ENCODE measurements around the gene COL6A3.

The COL6A3 gene

DNA sequence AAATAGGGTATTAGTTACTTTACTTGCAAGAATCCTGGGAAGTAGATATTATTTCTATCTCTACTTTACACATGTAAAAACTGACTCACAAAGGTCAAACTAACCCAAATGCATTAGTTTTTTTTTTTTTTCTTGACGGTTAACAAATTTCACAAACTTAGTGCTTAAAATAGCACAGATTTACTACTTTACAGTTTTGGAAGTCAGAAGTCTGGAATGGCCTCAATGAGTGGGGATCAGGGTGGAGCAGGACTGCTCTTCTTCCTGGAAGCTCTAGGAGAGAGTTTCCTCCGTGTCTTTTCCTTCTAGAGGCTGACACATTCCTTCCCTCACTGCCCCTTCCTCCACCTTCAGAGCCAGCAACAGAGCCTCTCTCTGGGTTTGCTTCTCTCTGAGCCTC, 117.2 kb downstream of the COL6A3 start:
- Histone ChIP-seq H3K27me3 (ENCODE audit: insufficient read depth, poor library complexity, severe bottlenecking) (no peaks in the 10 kb centered on the region), H3K4me3 (ENCODE audit: severe bottlenecking) (no peak overlapping the region), H3K36me3 (ENCODE audit: low read depth) (no peaks in the 10 kb centered on the region), H3K27ac (ENCODE audit: poor library complexity, severe bottlenecking) (peak overlapping the region; percentile 73), H3K4me1 (ENCODE audit: insufficient read depth, poor library complexity, severe bottlenecking) (peaks cover 44% of the 10 kb centered on the region), H3K9me3 (ENCODE audit: severe bottlenecking) (no peaks in the 10 kb centered on the region)
- no peak for ATAC-seq (ENCODE audit: low read depth)
- DNase-seq (ENCODE audit: low spot score), result no peak
- TF ChIP-seq, protein P1, sequence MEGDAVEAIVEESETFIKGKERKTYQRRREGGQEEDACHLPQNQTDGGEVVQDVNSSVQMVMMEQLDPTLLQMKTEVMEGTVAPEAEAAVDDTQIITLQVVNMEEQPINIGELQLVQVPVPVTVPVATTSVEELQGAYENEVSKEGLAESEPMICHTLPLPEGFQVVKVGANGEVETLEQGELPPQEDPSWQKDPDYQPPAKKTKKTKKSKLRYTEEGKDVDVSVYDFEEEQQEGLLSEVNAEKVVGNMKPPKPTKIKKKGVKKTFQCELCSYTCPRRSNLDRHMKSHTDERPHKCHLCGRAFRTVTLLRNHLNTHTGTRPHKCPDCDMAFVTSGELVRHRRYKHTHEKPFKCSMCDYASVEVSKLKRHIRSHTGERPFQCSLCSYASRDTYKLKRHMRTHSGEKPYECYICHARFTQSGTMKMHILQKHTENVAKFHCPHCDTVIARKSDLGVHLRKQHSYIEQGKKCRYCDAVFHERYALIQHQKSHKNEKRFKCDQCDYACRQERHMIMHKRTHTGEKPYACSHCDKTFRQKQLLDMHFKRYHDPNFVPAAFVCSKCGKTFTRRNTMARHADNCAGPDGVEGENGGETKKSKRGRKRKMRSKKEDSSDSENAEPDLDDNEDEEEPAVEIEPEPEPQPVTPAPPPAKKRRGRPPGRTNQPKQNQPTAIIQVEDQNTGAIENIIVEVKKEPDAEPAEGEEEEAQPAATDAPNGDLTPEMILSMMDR (IDR thresholded peaks at IDR 0.05; ENCODE audit: poor library complexity, severe bottlenecking), result no peak

DNA sequence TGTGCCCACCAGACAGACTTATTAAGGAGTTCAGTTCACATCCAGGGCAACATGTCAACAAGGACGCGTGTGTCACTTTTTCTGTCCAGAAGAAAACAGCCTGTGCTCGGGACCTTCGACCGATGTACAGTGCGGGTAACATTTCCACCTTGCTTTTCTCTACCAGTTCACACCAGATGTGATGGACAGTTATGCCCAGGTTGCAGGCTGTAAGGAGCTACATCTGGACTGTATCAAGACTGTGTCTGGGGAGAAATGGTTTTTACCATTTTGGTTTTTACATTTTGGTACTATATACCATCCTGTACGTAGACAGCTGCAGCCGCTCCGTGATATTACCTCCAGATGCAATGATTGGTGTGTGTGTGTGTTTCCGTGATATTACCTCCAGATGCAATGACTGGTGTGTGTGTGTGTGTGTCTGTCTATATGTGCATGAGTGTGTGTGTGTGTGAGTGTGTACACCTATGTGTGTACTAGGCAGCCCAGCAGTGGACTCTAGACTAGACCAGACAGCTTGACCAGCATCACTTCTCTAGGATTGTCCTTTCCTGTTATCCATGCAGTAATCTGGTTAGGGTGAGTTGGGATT, 118.0 kb downstream of the COL6A3 start:
- no peak overlapping the region for H3K27ac ChIP-seq (ENCODE audit: poor library complexity, severe bottlenecking)
- TF ChIP-seq, protein P1 (IDR thresholded peaks at IDR 0.05; ENCODE audit: poor library complexity, severe bottlenecking), result no peak
- no peaks in the 10 kb centered on the region for H3K36me3 ChIP-seq (ENCODE audit: low read depth)
- H3K4me1 ChIP-seq (ENCODE audit: insufficient read depth, poor library complexity, severe bottlenecking), result peaks cover 51% of the 10 kb centered on the region
- no peak for DNase-seq (ENCODE audit: low spot score)
- no peaks in the 10 kb centered on the region for H3K9me3 ChIP-seq (ENCODE audit: severe bottlenecking)
- ATAC-seq (ENCODE audit: low read depth), result no peak
- H3K27me3 ChIP-seq (ENCODE audit: insufficient read depth, poor library complexity, severe bottlenecking), result no peaks in the 10 kb centered on the region
- H3K4me3 ChIP-seq (ENCODE audit: severe bottlenecking), result no peak overlapping the region

DNA sequence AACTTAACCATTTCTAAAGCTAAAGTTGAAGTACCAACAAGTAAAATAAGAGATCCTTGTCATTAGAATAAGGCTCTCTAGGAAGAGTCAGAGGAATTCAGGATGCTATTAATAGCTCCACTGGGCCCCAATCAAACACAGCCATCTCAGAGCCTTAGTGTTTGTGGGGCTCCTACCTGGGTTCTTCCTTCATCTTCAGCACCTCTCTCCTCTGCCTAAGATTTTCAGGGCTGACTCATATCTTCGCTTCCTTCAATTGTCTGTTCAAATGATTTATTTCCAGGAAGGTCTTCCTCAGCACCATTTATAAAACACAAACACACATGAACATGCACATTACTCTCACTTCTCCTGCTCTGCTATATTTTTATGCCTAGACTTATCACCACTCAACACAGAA, 119.5 kb downstream of the COL6A3 start:
- Histone ChIP-seq H3K36me3 (ENCODE audit: low read depth) (no peaks in the 10 kb centered on the region), H3K9me3 (ENCODE audit: severe bottlenecking) (no peaks in the 10 kb centered on the region), H3K4me1 (ENCODE audit: insufficient read depth, poor library complexity, severe bottlenecking) (peaks cover 50% of the 10 kb centered on the region), H3K4me3 (ENCODE audit: severe bottlenecking) (no peak overlapping the region), H3K27ac (ENCODE audit: poor library complexity, severe bottlenecking) (peak overlapping the region; percentile 27), H3K27me3 (ENCODE audit: insufficient read depth, poor library complexity, severe bottlenecking) (no peaks in the 10 kb centered on the region)
- TF ChIP-seq, protein P1 (IDR thresholded peaks at IDR 0.05; ENCODE audit: poor library complexity, severe bottlenecking), result no peak
- no peak for ATAC-seq (ENCODE audit: low read depth)
- DNase-seq (ENCODE audit: low spot score), result no peak

DNA sequence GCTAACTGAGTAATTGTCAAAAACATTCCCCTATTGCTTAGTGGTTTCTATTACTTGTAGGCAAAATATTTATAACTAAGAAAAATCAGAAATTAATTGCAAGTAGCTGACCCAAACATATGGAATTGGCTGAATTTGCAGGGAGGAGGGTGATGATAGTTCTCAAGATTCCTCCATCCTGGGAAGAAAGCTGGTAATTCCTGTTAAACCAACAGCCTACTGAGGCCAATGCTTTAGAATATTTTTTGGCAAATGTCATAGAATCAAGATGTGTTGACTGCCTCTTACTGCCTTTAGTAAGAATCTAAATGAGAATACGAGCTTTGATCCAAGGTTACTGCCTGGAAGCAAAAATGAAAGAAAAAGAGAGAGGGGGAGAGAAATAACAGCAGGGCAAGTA, 120.0 kb downstream of the COL6A3 start:
- Histone ChIP-seq H3K4me3 (ENCODE audit: severe bottlenecking) (no peak overlapping the region), H3K27ac (ENCODE audit: poor library complexity, severe bottlenecking) (peak overlapping the region; percentile 27), H3K27me3 (ENCODE audit: insufficient read depth, poor library complexity, severe bottlenecking) (no peaks in the 10 kb centered on the region), H3K36me3 (ENCODE audit: low read depth) (no peaks in the 10 kb centered on the region), H3K9me3 (ENCODE audit: severe bottlenecking) (no peaks in the 10 kb centered on the region), H3K4me1 (ENCODE audit: insufficient read depth, poor library complexity, severe bottlenecking) (peaks cover 45% of the 10 kb centered on the region)
- TF ChIP-seq, protein P1 (IDR thresholded peaks at IDR 0.05; ENCODE audit: poor library complexity, severe bottlenecking), result no peak
- ATAC-seq (ENCODE audit: low read depth), result no peak
- DNase-seq (ENCODE audit: low spot score), result no peak

DNA sequence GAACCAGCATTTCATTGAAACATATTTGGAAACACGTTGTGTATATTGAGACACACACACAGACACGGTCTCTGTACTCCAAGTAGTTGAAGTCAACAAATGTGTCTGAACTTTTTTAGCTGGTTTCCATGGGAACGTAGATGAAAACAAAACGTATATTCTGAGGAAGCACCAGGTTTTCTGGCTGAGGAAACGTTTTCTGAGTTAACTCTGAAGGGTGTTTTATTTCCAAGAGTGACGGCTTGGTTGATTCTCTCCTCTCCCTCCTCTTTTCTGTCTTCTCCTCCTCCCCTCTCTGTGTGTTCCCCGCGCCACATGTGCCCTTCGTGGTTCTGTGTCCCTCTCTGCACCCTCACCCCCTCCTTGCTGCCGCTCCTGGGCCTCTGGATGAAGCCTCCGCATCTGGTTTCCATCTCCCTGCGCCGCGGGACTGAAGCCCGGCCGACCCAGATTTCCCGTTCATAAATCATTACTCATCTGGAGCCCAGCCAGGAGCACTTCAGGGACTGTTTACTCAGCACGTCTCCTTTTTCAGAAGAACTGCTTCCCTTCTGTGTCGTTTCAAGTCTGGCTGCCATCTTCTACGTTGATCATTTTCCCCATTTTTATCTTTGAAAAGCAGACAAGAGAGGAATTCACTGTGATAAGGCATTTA, 122.7 kb downstream of the COL6A3 start:
- TF ChIP-seq, protein P1 (IDR thresholded peaks at IDR 0.05; ENCODE audit: poor library complexity, severe bottlenecking), result no peak
- H3K9me3 ChIP-seq (ENCODE audit: severe bottlenecking), result no peaks in the 10 kb centered on the region
- ATAC-seq (ENCODE audit: low read depth) (peak; percentile 94), DNase-seq (ENCODE audit: low spot score) (peak; percentile 91)
- H3K4me3 ChIP-seq (ENCODE audit: severe bottlenecking), result no peak overlapping the region
- no peaks in the 10 kb centered on the region for H3K27me3 ChIP-seq (ENCODE audit: insufficient read depth, poor library complexity, severe bottlenecking)
- H3K27ac ChIP-seq (ENCODE audit: poor library complexity, severe bottlenecking), result peak overlapping the region; percentile 79
- H3K4me1 ChIP-seq (ENCODE audit: insufficient read depth, poor library complexity, severe bottlenecking), result peaks cover 35% of the 10 kb centered on the region
- H3K36me3 ChIP-seq (ENCODE audit: low read depth), result no peaks in the 10 kb centered on the region
